Measurements from ENCODE around the gene PDGFC.
A peak's percentile ranks its signal among the peaks of the same experiment; 100 is the strongest.
"Not testable (repeated sequence)": the region's sequence is repeated elsewhere in the genome, so short reads cannot be mapped to it uniquely, and the experiment has no call there.

The PDGFC gene

GRCh38 chr4:156949373-156949814, 22.2 kb downstream of the PDGFC start:
- DNase-seq = no peak

GRCh38 chr4:156948738-156949137, 22.9 kb downstream of the PDGFC start:
- no peak for DNase-seq

DNA sequence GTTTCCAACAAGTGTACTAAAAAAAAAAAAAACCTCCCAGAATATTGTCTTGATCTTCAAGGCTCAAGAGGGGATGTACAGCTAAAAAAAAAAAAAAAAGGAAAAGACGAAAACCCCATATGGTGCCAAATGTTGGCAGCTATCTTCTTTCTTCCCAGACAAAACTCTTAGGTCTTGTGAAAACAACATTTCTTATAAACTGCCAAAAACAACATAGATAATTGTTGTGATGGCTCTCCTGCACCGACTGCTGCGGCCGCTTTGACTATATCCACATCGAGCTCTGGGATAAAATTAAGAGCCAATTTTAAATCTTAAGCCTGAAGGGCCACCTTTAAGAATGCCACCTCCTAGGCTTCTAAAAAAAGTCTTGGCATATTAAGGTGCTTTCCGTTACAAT, 23.5 kb downstream of the PDGFC start:
- DNase-seq = no peak

- DNase-seq = no peak
These were observed 24.8 kb downstream of the PDGFC start for GRCh38 chr4:156946516-156947424.

DNA sequence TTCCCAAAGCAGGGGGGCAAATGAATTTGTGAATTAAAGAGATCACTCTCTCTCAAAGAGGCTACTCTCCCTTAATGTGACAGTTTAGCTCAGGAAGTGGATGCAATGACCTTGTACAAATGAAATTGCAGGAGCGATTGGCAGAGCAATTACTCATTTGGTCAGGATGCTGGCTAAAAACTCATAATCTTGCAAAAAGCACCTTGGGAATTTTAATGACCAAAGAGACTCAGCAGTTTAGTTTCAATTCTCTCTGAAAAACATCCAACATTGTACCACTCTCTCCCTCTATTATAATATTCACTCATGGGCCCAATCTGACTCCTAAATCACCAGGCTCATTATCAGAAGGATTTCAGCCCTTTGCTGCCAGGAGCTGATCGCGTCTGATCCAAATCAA, 26.1 kb downstream of the PDGFC start:
- no peak for DNase-seq

- DNase-seq = no peak
These were observed 28.6 kb downstream of the PDGFC start for GRCh38 chr4:156942991-156943390.

GRCh38 chr4:156941940-156942548, 29.6 kb downstream of the PDGFC start:
- DNase-seq = no peak

GRCh38 chr4:156939801-156940200, 31.8 kb downstream of the PDGFC start:
- DNase-seq = no peak

DNA sequence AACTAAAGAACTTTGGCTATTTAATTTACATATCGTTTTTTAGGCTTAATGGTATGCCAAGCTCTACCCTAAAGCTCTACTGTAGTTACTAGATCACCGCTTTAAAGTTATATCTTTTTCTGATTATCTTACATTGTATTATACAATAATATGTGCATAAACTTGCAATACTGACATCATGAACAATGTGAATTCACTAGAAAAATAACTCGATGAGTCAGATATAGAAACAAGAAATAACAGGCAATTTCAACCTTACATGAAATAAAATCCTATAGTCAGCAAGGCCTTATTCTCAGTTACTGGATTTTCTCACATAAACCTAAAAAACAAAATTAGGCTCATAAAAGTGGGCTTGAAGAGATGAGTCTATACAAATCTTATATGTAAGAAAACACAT, 32.5 kb downstream of the PDGFC start:
- no peak for DNase-seq

DNA sequence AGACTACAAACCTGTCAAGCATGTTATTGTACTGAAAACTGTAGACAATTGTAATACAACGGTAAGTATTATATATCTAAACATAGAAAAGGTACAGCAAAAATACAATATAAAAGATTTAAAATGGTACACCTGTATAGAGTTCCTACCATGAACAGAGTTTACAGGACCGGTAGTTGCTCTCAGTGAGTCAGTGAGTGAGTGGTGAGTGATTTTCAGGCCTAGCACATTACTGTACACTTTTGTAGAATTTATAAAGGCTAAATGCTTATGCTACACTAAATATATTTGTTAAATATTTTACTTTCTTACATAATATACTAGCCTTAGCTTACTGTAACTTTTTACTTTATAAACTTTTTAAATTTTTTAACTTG, 37.4 kb downstream of the PDGFC start:
- DNase-seq = no peak

- no peak for DNase-seq
These were observed 37.9 kb downstream of the PDGFC start for GRCh38 chr4:156933633-156934258.

GRCh38 chr4:156932360-156932759, 39.2 kb downstream of the PDGFC start:
- not testable (repeated sequence) for DNase-seq

DNA sequence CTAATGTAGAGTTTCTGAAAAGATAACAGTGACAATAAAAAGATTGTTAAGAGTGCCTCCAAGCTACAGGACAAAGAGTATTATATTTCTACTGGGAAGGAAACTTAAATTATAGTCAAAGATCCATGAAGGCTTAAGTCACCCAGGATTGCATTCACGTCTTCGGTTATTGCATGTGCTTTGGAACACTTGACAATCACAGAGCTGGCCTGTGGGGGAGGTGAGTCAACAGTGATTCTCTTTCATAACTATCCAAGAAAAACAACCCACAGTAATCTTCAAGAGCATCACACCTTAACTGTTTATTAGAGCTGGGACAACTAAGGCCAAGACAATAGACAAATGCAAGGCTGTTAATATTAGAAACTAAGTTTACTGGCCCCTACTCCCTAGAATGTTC, 40.3 kb downstream of the PDGFC start:
- DNase-seq = no peak

GRCh38 chr4:156929386-156930105, 42.1 kb downstream of the PDGFC start:
- DNase-seq = no peak

- DNase-seq = no peak
These were observed 46.8 kb downstream of the PDGFC start for GRCh38 chr4:156924774-156925315.

DNA sequence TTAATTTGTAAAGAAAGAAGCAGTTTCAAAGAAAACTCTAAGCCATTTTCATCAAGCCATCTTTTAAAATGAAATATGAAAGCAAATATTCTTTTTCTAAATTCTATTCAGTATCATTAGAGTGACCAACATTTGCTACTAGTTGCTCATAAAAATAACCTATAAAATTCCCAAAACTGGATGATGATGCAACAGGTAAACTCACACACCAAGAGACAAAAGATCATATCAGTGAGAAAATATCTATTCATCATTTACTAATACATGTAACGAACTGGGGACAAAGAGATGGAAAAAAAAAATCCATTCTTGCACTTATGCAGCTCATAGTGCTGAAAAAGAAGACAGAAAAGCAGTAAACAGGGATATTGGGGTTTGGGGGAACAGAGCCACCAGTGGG, 48.1 kb downstream of the PDGFC start:
- no peak for DNase-seq

- no peak for DNase-seq
These were observed 56.4 kb downstream of the PDGFC start for GRCh38 chr4:156915221-156915620.

- no peak for DNase-seq
These were observed 58.4 kb downstream of the PDGFC start for GRCh38 chr4:156913234-156913633.

DNA sequence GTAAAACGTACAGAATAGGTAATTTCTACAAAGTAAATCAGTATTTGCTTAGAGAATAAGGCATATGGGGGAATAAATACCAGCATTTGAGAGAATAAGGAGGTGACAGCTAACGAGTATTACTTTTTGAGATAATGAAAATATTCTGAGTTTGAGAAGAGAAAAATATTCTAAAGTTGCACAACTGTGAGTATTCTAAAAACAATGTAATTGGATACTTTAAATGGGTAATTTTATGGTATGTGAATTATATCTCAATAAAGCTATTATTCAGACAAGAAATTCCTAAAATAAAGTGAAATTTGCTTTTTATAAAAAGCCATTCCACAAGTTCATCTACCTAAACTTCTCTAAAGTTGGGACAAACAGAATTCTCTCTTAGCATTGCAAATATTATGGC, 62.6 kb downstream of the PDGFC start:
- no peak for DNase-seq

GRCh38 chr4:156906325-156906724, 65.3 kb downstream of the PDGFC start:
- DNase-seq = no peak

GRCh38 chr4:156901871-156902270, 69.7 kb downstream of the PDGFC start:
- DNase-seq = no peak

DNA sequence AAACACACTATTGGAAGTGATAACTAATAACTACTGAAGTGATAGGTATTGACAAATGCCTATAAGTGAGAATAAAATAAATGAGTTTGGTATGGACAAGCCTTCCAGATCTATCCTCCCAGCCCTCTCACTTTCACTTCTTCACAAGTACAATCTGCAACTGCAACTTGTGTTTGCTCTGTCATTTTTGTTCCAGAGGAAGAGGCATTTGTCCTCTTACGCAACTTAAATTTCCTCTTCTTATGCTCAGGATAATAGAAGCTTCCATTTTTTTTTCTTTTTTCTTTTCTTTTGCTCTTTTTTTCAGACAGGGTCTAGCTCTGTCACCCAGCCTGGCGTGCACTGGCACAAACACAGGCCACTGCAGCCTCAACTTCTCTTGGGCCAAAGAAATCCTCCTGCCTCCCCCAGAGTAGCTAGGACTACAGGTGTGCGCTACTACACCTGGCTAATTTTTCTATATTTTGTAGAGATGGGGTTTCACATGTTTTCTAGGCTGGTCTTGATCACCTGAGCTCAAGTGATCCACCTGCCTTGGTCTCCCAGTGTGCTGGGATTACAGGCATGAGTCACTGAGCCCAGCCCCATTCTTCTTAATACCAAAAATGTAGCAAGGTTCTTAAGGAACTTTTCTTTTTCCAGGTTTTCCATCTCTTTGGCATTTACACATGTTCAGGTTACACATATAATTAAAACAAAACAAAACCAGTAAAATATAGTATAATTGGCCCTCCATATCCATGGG, 73.1 kb downstream of the PDGFC start:
- DNase-seq = peak in 1 of 2 experiments; percentile 6
